IPS DF 19.7 (cell line): ENCODE results near the gene PTS.

Experiments used
- DNase-seq: peaks from one replicate; pipeline ENCODE4 v3.0.0-alpha.2; 2013; ENCODE audit warnings: low read depth, low spot score

The PTS gene

DNA sequence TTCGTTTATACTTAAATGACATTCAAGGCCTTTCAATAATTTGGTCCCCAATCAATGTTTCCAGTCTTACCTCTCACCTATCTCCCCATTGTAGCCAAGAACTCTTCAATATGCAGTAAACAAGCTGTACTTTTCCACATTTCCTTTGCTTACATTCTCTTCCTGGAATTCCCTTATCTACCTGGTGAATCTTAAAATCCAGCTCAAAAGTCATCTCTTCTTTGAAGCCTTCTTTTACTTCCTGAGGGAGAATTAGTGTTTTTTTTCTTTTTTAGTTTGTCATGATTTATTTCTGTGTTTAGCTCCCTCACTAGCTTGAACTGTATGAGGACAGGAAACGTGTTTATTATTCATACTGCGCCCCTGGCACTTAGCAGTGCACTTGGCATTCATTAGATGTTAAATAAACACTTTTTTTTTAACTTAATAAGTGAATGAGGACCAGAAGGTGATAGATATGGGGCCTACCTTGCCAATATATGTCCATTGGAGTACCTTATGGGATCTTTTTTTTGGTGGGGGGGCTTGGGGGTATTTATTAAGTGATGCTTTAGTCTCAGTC is 4.9 kb upstream of the PTS start:
- DNase-seq, result no peak

DNA sequence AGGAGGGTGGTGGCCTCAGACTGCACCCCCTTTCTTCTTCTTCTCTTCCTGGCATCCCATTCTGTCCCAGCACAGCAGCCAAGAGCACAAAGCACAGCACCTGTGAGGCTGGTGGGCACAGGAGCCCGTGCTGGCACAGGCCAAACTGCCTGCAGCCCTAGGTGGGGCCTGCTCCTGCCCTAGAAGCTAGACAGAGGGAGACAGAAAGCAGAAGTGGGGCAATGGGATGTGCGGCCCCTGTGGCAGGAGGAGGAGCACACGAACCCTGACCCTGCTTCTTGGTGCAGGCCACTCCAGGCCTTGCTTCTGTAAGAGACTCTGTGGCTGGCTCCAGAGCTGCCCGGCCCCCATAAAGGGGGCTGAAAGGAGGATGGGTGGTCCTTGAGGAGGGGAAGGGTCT is 3.9 kb upstream of the PTS start:
- no peak for DNase-seq

DNA sequence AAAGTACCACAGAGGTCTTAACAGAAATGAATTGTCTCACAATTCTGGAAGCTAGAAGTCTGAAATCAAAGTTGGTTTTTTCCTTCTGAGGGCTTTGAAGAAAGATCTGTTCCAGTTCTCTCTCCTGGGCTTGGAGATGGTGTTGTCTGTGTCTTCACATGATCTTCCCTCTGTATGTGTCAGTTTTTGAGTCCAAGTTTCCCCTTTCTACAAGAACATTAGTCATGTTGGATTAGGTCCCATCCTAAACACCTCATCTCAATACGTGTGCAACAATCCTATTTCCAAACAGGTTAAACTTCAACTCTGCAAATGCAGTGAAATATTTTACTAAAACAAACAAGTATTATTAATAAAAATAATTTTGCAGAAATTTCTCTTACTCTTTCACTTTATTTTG is 3.1 kb upstream of the PTS start:
- no peak for DNase-seq

DNA sequence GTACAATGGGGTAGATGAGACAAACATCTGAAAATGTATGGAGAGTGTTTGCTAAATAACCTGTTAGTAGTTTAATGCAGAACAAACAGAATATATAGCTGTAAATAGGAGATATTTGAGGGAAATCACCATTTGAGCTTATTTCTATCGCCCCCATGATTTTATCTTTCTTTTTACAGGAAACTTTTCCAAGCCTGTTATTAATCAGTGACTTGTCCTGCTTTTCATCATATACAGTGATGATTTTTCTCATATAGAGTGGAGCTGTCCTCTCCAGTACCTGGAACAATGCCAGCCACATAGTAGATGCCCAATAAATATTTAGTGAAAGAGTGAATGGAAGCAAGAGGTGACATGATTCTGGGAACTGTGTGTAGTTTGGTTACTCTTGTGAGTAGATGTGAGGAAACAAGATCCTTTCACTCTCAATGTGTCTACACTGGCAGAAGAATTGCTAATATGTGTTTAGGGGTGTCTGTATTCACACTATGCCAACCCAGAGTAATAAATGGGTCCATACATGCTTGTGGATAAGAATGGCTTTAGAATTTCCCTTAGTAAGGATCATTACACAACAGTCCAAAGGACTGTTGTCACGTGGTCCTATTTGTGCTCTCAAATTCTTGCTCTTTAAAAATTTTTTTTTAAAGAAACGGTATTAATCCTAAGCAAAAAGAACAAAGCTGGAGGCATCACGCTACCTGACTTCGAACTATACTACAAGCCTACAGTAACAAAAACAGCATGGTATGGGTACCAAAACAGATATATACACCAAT is 2.3 kb upstream of the PTS start:
- no peak for DNase-seq

DNA sequence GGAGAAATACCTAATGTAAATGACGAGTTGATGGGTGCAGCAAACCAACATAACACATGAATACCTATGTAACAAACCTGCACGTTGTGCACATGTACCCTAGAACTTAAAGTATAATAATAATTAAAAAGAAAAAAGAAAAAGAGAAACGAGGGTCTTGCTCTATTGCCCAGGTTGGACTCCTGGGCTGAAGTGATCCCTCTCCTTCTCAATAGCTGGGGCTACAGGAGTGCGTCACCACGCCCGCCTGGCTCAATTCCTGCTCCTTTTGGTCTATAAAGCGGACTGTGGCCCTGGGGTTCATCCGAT is 521 bp upstream of the PTS start:
- no peak for DNase-seq

DNA sequence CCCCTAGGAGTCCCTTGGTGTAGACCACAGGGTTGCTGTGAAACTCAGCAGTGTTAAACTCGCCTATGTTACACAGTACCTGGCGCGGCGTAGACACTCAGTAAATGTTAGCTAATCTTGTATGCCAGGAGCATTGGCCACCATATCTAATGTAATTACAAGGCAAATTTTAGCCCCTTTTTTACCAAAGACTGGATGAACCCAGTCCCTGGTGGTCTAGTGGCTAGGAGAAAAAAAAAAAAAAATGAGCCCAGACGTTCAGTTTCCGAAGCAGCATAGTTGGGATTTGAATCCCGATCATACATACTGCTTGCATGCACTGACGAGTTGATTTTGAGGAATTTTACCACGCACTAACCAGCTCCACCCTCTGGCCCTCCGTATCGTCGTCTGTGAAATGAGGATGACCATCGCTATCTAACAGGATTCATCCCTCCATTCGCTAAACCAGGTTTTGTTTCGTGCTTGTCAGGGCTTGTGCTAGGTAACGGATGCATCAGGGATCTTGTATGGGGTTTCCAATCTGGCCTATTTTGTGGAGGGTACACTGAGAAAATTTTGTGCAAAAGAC is 688 bp downstream of the PTS start:
- no peak for DNase-seq

DNA sequence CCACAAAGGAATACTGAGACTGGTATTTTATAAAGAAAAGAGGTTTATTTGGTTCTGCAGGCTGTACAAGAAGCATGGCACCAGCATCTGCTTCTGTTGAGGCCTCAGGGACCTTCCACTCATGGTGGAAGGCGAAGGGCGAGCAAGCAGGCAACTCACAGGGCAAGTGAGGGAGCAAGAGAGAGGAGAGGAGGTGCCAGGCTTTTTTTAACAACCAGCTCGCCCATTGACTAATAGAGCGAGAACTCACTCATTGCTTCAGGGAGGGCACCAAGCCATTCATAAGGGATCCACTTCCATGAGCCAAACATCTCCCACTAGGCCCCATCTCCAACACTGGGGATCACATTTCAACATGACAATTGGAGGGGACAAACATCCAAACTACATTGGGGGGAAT is 1.2 kb downstream of the PTS start:
- no peak for DNase-seq

- DNase-seq, result no peak
Measured at GRCh38 chr11:112228706-112229105, 2.5 kb downstream of the PTS start.

- no peak for DNase-seq
Measured at GRCh38 chr11:112229159-112229558, 2.9 kb downstream of the PTS start.

- no peak for DNase-seq
Measured at GRCh38 chr11:112229746-112230433, 3.7 kb downstream of the PTS start.

- DNase-seq, result no peak
Measured at GRCh38 chr11:112231952-112232351, 5.7 kb downstream of the PTS start.

DNA sequence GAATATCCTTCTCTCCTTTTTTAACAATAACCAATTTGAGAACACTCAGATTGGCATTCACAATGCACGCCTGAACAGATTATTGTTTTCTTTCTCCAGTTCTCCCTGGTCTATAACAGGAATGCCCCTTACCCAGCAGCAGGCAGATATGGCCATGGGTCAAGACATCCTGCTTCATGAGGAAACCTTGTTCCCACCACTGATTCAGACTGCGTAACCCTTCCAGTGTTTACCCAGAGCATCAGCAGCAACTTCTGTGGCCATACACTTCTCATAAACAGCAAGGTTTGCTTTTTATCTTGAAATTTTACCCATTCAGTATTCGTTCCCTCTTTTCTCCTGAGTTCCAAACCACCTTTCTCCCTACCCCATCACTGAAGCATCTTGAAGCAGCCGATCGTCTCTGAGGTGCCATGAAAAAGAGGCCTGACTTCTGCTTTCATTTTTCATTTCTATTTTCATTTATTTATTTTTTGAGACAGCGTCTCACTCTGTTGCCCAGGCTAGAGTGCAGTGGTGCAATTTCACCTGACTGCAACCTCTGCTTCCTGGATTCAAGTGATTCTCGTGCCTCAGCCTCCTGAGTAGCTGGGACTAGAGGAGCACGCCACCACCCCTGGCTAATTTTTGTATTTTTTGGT is 9.6 kb downstream of the PTS start:
- DNase-seq, result no peak

GRCh38 chr11:112237451-112237850 is 11.2 kb downstream of the PTS start:
- DNase-seq, result no peak

- no peak for DNase-seq
Measured at GRCh38 chr11:112238041-112238440, 11.8 kb downstream of the PTS start.

DNA sequence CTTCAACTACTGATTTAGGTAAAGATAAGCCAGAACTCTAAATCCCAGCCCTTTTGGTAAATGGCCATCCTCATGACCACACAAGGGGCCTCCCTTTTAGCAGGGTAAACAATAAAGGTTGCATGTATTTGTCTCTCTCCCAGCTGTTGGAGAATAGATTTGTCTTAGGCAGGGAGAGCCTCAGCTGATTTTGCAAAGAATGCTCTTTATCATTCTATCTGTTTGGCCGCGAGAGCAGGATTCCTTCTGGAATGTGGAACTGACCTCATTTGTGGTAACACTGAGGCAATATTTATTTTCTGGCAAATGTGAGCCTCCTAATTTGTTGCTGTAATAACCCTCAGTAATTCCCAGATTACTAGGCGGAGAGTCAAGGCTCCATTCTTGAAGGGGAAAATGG is 15.3 kb downstream of the PTS start:
- no peak for DNase-seq

GRCh38 chr11:112247201-112247600 is 21.0 kb downstream of the PTS start:
- DNase-seq, result no peak

- DNase-seq, result no peak
Measured at GRCh38 chr11:112248201-112248600, 22.0 kb downstream of the PTS start.

DNA sequence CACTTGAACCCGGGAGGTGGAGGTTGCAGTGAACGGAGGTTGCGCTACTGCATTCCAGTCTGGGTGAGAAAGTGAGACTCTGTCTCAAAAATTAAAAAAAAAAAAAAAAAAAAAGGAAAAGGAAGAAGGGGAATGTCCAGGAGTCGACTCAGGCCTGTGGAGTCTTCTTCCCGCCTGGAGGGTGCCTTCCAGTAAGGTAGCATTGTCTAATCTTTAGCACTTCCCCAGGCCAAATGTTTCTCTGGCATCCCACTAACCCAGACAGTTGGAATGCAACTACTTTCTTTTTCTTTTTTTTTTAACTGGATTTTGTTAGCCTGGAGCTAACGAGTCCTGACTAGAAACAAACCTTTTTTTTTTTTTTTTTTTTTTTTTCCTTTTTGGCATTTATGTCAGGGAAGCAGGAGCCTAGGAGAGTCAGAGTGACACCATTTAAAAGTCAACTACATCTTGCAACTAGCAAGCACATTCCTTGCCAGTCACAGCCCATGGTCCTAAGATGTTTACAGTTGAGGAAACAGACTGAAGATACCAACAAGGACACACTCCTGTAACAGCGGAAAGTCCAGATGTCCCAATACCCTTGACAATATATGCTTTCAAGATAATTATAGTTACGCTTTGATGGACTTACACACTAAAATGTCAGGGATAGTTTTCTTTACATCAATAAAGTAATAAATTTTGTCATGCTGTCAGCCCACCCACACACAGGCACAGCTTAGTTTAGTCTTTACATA is 23.8 kb downstream of the PTS start:
- DNase-seq, result no peak

DNA sequence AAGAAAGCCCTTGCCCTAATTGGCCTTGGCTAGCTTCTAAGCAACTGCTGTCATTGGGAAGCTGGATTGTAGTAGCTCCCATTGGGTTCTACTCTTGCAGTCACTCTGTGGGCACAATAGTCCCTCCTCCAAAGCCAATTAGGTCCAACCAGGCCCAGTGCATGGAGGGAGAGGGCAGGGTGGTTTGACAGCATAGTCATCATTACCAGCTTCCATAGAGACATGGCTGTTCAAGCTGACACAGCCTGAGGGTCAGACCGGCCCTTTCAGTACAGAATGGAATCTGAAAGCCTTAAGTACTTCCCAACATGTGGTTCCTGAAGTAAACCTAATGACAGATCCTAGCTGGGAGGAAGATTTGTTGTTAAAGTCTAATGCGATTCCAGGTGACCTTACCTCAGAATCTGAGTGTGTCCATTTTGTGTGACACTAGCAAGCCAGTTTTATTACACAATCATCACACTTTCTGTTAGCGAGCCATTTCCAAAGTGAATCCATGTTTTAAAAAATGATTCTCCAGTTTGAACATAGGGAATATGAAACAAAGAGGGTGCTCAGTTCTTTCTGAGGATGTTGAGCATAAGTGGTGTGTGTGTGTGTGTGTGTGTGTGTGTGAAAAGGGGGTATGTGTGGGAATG is 27.5 kb downstream of the PTS start:
- no peak for DNase-seq

- no peak for DNase-seq
Measured at GRCh38 chr11:112255067-112255720, 29.0 kb downstream of the PTS start.

GRCh38 chr11:112260490-112260889 is 34.3 kb downstream of the PTS start, which contains the start of gene PLET1:
PLET1 (minus strand) TSS chr11:112260860; CDS start chr11:112260589, 271 bp downstream.
- DNase-seq, result no peak
